SK-N-SH (cell line): ENCODE results near the gene EVI5. TPM values are rescaled to one million over a fixed set of nuclear protein-coding genes. Genes with fewer than 3 reads are reported as not detected.

ENCODE experiments used
- CTCF ChIA-PET: fragments of 300-600, 350-600 bp; formaldehyde crosslinking; extraction: SDS; loops from one replicate; lab custom pipeline; 2021; lab: Yijun Ruan, JAX
- POLR2A ChIA-PET: fragments of 350-600 bp; sonication (Branson Sonifier 250); formaldehyde crosslinking; extraction: SDS; loops from one replicate; lab custom pipeline; 2020; ENCODE audit warnings: antibody characterized with exemption, inconsistent platforms; lab: Yijun Ruan, JAX
- DNase-seq: peaks from one replicate; pipeline ENCODE4 v3.0.0; 2012
- H2AFZ ChIP-seq: fragments of 200-600 bp; sonication (generic); 2 replicates; pipeline ENCODE4 v1.8.1; 2016; ENCODE audit warnings: antibody characterized with exemption, mild to moderate bottlenecking, low read depth
- H3F3A ChIP-seq: fragments of 200-600 bp; sonication (generic); replicated peaks from 2 replicates; pipeline ENCODE3; 2016; ENCODE audit warnings: antibody characterized with exemption, mild to moderate bottlenecking; ENCODE audit not compliant: insufficient read depth
- H3K27ac ChIP-seq, 2 experiments: fragments of 200-500 bp in 1 of 2; fragments of 200-600 bp in 1 of 2; sonication (Bioruptor generic) in 1 of 2; sonication (generic), shearing (Covaris generic) in 1 of 2; 2 replicates each; pipeline versions ENCODE4 v1.5.1 to v1.6.1; 2014 to 2016; ENCODE audit warnings: low read depth in 2 of 2, inconsistent platforms in 1 of 2, low read length in 1 of 2, mild to moderate bottlenecking in 1 of 2, mixed read lengths in 1 of 2
- H3K27me3 ChIP-seq: fragments of 200-600 bp; sonication (generic), shearing (Covaris generic); 2 replicates; pipeline ENCODE4 v1.6.1; 2016; ENCODE audit warnings: mixed run types; ENCODE audit not compliant: insufficient read depth
- H3K36me3 ChIP-seq, 2 experiments: fragments of 200-500 bp in 1 of 2; fragments of 200-600 bp in 1 of 2; sonication (Bioruptor generic) in 1 of 2; sonication (generic) in 1 of 2; replicated peaks in 1 of 2; 2 replicates each; pipeline versions ENCODE3 to v1.5.1; 2014 to 2016; ENCODE audit warnings: low read length in 1 of 2, mild to moderate bottlenecking in 1 of 2; ENCODE audit not compliant: insufficient read depth in 2 of 2, control insufficient read depth in 1 of 2
- H3K4me1 ChIP-seq, 2 experiments: fragments of 200-500 bp in 1 of 2; fragments of 200-600 bp in 1 of 2; sonication (Bioruptor generic) in 1 of 2; sonication (generic), shearing (Covaris generic) in 1 of 2; 2 replicates each; pipeline versions ENCODE4 v1.5.1 to v1.6.1; 2014 to 2016; ENCODE audit warnings: low read depth in 1 of 2, low read length in 1 of 2, mixed run types in 1 of 2; ENCODE audit not compliant: insufficient read depth in 2 of 2, control insufficient read depth in 1 of 2
- H3K4me2 ChIP-seq: fragments of 200-600 bp; sonication (generic), shearing (Covaris generic); 2 replicates; pipeline ENCODE4 v1.6.1; 2017; ENCODE audit warnings: mixed run types
- H3K4me3 ChIP-seq, 2 experiments: fragments of 200-500 bp in 1 of 2; fragments of 200-600 bp in 1 of 2; sonication (Bioruptor generic) in 1 of 2; sonication (generic), shearing (Covaris generic) in 1 of 2; 2 replicates each; pipeline versions ENCODE4 v1.5.1 to v1.8.1; 2014 to 2016; ENCODE audit warnings: low read depth in 2 of 2, inconsistent platforms in 1 of 2, low read length in 1 of 2, mild to moderate bottlenecking in 1 of 2, mixed read lengths in 1 of 2, moderate library complexity in 1 of 2
- H3K79me2 ChIP-seq: fragments of 200-600 bp; sonication (generic); 2 replicates; pipeline ENCODE4 v1.8.1; 2017; ENCODE audit warnings: mild to moderate bottlenecking; ENCODE audit not compliant: insufficient read depth
- H3K9ac ChIP-seq: fragments of 200-600 bp; sonication (generic); 2 replicates; pipeline ENCODE4 v1.6.1; 2017; ENCODE audit warnings: mixed run types
- H3K9me2 ChIP-seq: fragments of 200-600 bp; sonication (generic); 2 replicates; pipeline ENCODE4 v1.6.1; 2017; ENCODE audit warnings: mixed run types
- H3K9me3 ChIP-seq: fragments of 200-600 bp; sonication (generic); 2 replicates; pipeline ENCODE4 v1.6.1; 2017; ENCODE audit warnings: mixed run types, mild to moderate bottlenecking, moderate library complexity
- H4K20me1 ChIP-seq: fragments of 200-600 bp; sonication (generic); 2 replicates; pipeline ENCODE4 v1.6.1; 2017; ENCODE audit warnings: mild to moderate bottlenecking, mixed run types; ENCODE audit not compliant: insufficient read depth
- CHD2 ChIP-seq: fragments of 150-350 bp; IDR thresholded peaks from 2 replicates; pipeline ENCODE4 v1.6.1; 2018; ENCODE audit warnings: low read length; ENCODE audit not compliant: partially characterized antibody
- ELF1 ChIP-seq: IDR thresholded peaks from 2 replicates; pipeline ENCODE4 v1.4.0; 2012
- EP300 ChIP-seq, 2 experiments: IDR thresholded peaks; 2 replicates each; pipeline versions ENCODE4 v1.4.0 to v1.6.1; 2012; ENCODE audit warnings: borderline replicate concordance in 1 of 2, low read depth in 1 of 2, low read length in 1 of 2
- EZH2phosphoT487 ChIP-seq: fragments of 200-600 bp; sonication (generic); IDR thresholded peaks from 2 replicates; pipeline ENCODE4 v1.6.1; 2017; ENCODE audit warnings: low read depth, mixed run types, mild to moderate bottlenecking, antibody characterized with exemption, moderate library complexity, borderline replicate concordance
- FOXJ3 ChIP-seq: sonication (generic); formaldehyde crosslinking; IDR thresholded peaks from 2 replicates; pipeline ENCODE4 v1.5.1; 2020; ENCODE audit warnings: mild to moderate bottlenecking, missing genetic modification reagents
- FOXM1 ChIP-seq: IDR thresholded peaks from 2 replicates; pipeline ENCODE4 v1.4.0; 2012; ENCODE audit warnings: low read depth, mild to moderate bottlenecking
- JUND ChIP-seq: IDR thresholded peaks from 2 replicates; pipeline ENCODE4 v1.4.0; 2012
- MAX ChIP-seq: IDR thresholded peaks from 2 replicates; pipeline ENCODE4 v1.4.0; 2012; ENCODE audit warnings: low read depth
- MXI1 ChIP-seq: IDR thresholded peaks from 2 replicates; pipeline ENCODE4 v1.6.1; 2012; ENCODE audit warnings: mild to moderate bottlenecking, low read depth, low read length, improper control_type of control experiment
- NFIC ChIP-seq: IDR thresholded peaks from 2 replicates; pipeline ENCODE4 v1.4.0; 2012; ENCODE audit warnings: borderline replicate concordance
- RAD21 ChIP-seq: IDR thresholded peaks from 2 replicates; pipeline ENCODE4 v1.6.1; 2012; ENCODE audit warnings: mild to moderate bottlenecking, low read length
- RCOR1 ChIP-seq: fragments of 150-350 bp; IDR thresholded peaks from 2 replicates; pipeline ENCODE4 v1.6.1; 2017; ENCODE audit warnings: antibody characterized with exemption, low read length
- REST ChIP-seq: IDR thresholded peaks from 2 replicates; pipeline ENCODE4 v1.6.1; 2012; ENCODE audit warnings: mild to moderate bottlenecking, low read depth, low read length, moderate library complexity
- RXRA ChIP-seq: IDR thresholded peaks from 2 replicates; pipeline ENCODE4 v1.4.0; 2012; ENCODE audit warnings: low read depth, mild to moderate bottlenecking, borderline replicate concordance
- SMC3 ChIP-seq: IDR thresholded peaks from 2 replicates; pipeline ENCODE4 v1.6.1; 2012; ENCODE audit warnings: low read depth, low read length, improper control_type of control experiment
- TEAD4 ChIP-seq: IDR thresholded peaks from 2 replicates; pipeline ENCODE4 v1.4.0; 2012; ENCODE audit warnings: mild to moderate bottlenecking, borderline replicate concordance; ENCODE audit not compliant: insufficient read depth
- USF2 ChIP-seq: fragments of 150-350 bp; IDR thresholded peaks from 2 replicates; pipeline ENCODE4 v1.6.1; 2017; ENCODE audit warnings: antibody characterized with exemption, low read length, low read depth, borderline replicate concordance
- ZBTB33 ChIP-seq: IDR thresholded peaks from 2 replicates; pipeline ENCODE4 v1.4.0; 2012; ENCODE audit warnings: low read depth, borderline replicate concordance
- WGBS: methylation state at CpG from one replicate; pipeline ENCODE4 v1.1.6; 2017; ENCODE audit warnings: low lambda C conversion rate; 5-methylcytosine and 5-hydroxymethylcytosine counted together
- polyA plus RNA-seq, 3 experiments: library from polyadenylated mRNA; depleted of rRNA; stranded (reverse); fragments of >200 nt; gene quantifications; 2 replicates each; pipeline ENCODE4 v1.2.3, GENCODE V29; 2012

Gene EVI5
- polyA plus RNA-seq, 1 of the 3 experiments (the other 2 are of a cell fraction) = 5.7 TPM

- Histone ChIP-seq H3K9ac (no peak overlapping the region), H3K27ac (no peak overlapping the region), H3K4me3 (no peak overlapping the region), H3K9me2 (no peaks in the 10 kb centered on the region), H3K4me1 (no peaks in the 10 kb centered on the region), H4K20me1 (no peaks in the 10 kb centered on the region), H3K9me3 (no peaks in the 10 kb centered on the region), H3K4me2 (no peak overlapping the region), H2AFZ (no peak overlapping the region), H3K79me2 (no peaks in the 10 kb centered on the region), H3K27me3 (peaks cover 15% of the 10 kb centered on the region; the same call in 1 of the 2 replicates), H3F3A (peaks cover under 1% of the 10 kb centered on the region), H3K36me3 (no peaks in the 10 kb centered on the region)
- TF ChIP-seq RCOR1 (no peak), ZBTB33 (no peak), FOXM1 (no peak), REST (no peak), RAD21 (no peak), MAX (no peak), JUND (no peak), EP300 (IDR thresholded peaks at IDR 0.05; ENCODE audit: borderline replicate concordance in 1 of 2, low read depth in 1 of 2, low read length in 1 of 2) (no peak), SMC3 (no peak), CHD2 (no peak)
- POLR2A ChIA-PET = no interaction called here
- 90% methylated on average over 4 of the region's 4 CpGs for WGBS
- CTCF ChIA-PET = no interaction called here
- no peak for DNase-seq
Observed at GRCh38 chr1:92493139-92493538, 291.8 kb downstream of the EVI5 start.

- Histone ChIP-seq H3K9ac (no peak overlapping the region), H3F3A (peaks cover 7% of the 10 kb centered on the region), H3K36me3 (no peaks in the 10 kb centered on the region), H4K20me1 (0 out of 2 replicates have a peak, but pooled peaks cover 6% of the 10 kb centered on the region), H3K4me1 (peaks cover 0 to 8% of the 10 kb centered on the region in 2 experiments; a peak in 1 of 4 replicates), H3K4me2 (no peak overlapping the region), H3K27me3 (peaks cover 54% of the 10 kb centered on the region), H2AFZ (no peak overlapping the region), H3K27ac (no peak overlapping the region), H3K79me2 (no peaks in the 10 kb centered on the region), H3K4me3 (no peak overlapping the region), H3K9me3 (no peaks in the 10 kb centered on the region), H3K9me2 (no peaks in the 10 kb centered on the region)
- POLR2A ChIA-PET = no interaction called here
- CTCF ChIA-PET = interaction anchor here (0.6 to 0.7 kb wide), 2 partner anchors 9 to 135 kb away, joined by 3 read pairs; no protein-coding TSS in a partner anchor
- DNase-seq = no peak
- 12% methylated on average over 3 of the region's 3 CpGs for WGBS
- TF ChIP-seq ELF1 = no peak
- TF ChIP-seq RXRA = no peak
- TF ChIP-seq REST = no peak
- TF ChIP-seq TEAD4 = no peak
- no peak for TF ChIP-seq NFIC
- TF ChIP-seq FOXJ3 (CRISPR knock-in tag) = no peak
- no peak for TF ChIP-seq MXI1
- no peak for TF ChIP-seq EZH2phosphoT487
- no peak for TF ChIP-seq USF2
Observed at GRCh38 chr1:92488832-92489231, 296.1 kb downstream of the EVI5 start.
